Tibial nerve (tissue), 4 donors: ENCODE data around the gene SIVA1. TPM values are rescaled to one million over a fixed set of nuclear protein-coding genes. Genes with fewer than 3 reads are reported as not detected.
A peak's percentile ranks its signal among the peaks of the same experiment; 100 is the strongest.

Source experiments
- DNase-seq, 2 donors: peaks; one replicate each; pipeline ENCODE4 v3.0.0-alpha.2; 2019; ENCODE audit warnings: low spot score in 2 of 2
- H3K27ac ChIP-seq, 4 donors: fragments of 200-600 bp; sonication (generic) in 3 of 4; one replicate each; pipeline ENCODE4 v1.5.1; 2017 to 2019; ENCODE audit warnings: mild to moderate bottlenecking in 1 of 4
- H3K27me3 ChIP-seq, 2 donors: fragments of 200-600 bp; sonication (generic) in 1 of 2; one replicate each; pipeline versions ENCODE4 v1.5.1 to v1.6.0; 2017 to 2019
- H3K36me3 ChIP-seq, 3 donors: fragments of 200-600 bp; sonication (generic); one replicate each; pipeline ENCODE4 v1.5.1; 2018 to 2019
- H3K4me1 ChIP-seq, 4 donors: fragments of 200-600 bp; sonication (generic) in 3 of 4; one replicate each; pipeline ENCODE4 v1.5.1; 2017 to 2019
- H3K4me3 ChIP-seq, 4 donors: fragments of 200-600 bp; sonication (generic) in 3 of 4; one replicate each; pipeline ENCODE4 v1.5.1; 2017 to 2019; ENCODE audit warnings: mild to moderate bottlenecking in 1 of 4, moderate library complexity in 1 of 4
- H3K9me3 ChIP-seq, 4 donors: fragments of 200-600 bp; sonication (generic) in 3 of 4; one replicate each; pipeline ENCODE4 v1.5.1; 2017 to 2019
- EP300 ChIP-seq, 2 donors: sonication (generic); formaldehyde crosslinking; IDR thresholded peaks; one replicate each; pipeline ENCODE4 v1.6.1; 2017; ENCODE audit warnings: antibody characterized with exemption in 2 of 2, mild to moderate bottlenecking in 1 of 2
- POLR2A ChIP-seq, 2 donors: fragments of 450-650 bp; IDR thresholded peaks; one replicate each; pipeline ENCODE4 v1.6.1; 2017; ENCODE audit warnings: antibody characterized with exemption in 2 of 2, mild to moderate bottlenecking in 2 of 2, moderate library complexity in 2 of 2
- WGBS, 2 donors: methylation state at CpG; one replicate each; pipeline ENCODE4 v1.1.5; 2018; 5-methylcytosine and 5-hydroxymethylcytosine counted together
- total RNA-seq, 4 donors: library from RNA; depleted of rRNA; stranded (reverse); fragments of >200 nt; gene quantifications; one replicate each; pipeline ENCODE4 v1.1.0, GENCODE V29; 2016
- TF ChIP-seq, protein P1 (sequence below), 5 experiments: fragments of 200-600 bp in 3 of 5; fragments of 450-650 bp in 2 of 5; sonication (generic) in 3 of 5; IDR thresholded peaks; one replicate each; pipeline ENCODE4 v1.5.1; 2016 to 2019; ENCODE audit warnings: antibody characterized with exemption in 5 of 5, mild to moderate bottlenecking in 3 of 5, moderate library complexity in 2 of 5

SIVA1 gene
- total RNA-seq, 4 donors from 2014 or later, result 260 to 422 (median 378) TPM

- Histone ChIP-seq H3K27ac (peak overlapping the region in 3 of 4 donors; percentile 37 to 62 (median 50)), H3K4me1 (peaks cover 0 to 18% (median 7%) of the 10 kb centered on the region in 4 donors), H3K4me3 (no peak overlapping the region), H3K9me3 (peaks cover 0 to 6% (median 0%) of the 10 kb centered on the region in 4 donors), H3K27me3 (no peaks in the 10 kb centered on the region), H3K36me3 (peaks cover 0 to 42% (median 0%) of the 10 kb centered on the region in 3 donors)
- 24 to 25% methylated on average over 10 to 15 of the region's 25 CpGs for WGBS, 2 donors
- TF ChIP-seq, protein P1, sequence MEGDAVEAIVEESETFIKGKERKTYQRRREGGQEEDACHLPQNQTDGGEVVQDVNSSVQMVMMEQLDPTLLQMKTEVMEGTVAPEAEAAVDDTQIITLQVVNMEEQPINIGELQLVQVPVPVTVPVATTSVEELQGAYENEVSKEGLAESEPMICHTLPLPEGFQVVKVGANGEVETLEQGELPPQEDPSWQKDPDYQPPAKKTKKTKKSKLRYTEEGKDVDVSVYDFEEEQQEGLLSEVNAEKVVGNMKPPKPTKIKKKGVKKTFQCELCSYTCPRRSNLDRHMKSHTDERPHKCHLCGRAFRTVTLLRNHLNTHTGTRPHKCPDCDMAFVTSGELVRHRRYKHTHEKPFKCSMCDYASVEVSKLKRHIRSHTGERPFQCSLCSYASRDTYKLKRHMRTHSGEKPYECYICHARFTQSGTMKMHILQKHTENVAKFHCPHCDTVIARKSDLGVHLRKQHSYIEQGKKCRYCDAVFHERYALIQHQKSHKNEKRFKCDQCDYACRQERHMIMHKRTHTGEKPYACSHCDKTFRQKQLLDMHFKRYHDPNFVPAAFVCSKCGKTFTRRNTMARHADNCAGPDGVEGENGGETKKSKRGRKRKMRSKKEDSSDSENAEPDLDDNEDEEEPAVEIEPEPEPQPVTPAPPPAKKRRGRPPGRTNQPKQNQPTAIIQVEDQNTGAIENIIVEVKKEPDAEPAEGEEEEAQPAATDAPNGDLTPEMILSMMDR (IDR thresholded peaks at IDR 0.05), result peak; percentile 90 to 97 (median 92)
- no peak for TF ChIP-seq POLR2A (IDR thresholded peaks at IDR 0.05)
- peak in 1 of 2 donors; percentile 4 for TF ChIP-seq EP300 (IDR thresholded peaks at IDR 0.05)
- DNase-seq, result peak; percentile 91 to 96
Observed at GRCh38 chr14:104768437-104769323, 15.7 kb downstream of the SIVA1 start.

- DNase-seq, result no peak
- TF ChIP-seq, protein P1 (IDR thresholded peaks at IDR 0.05), result no peak
- no peak for TF ChIP-seq POLR2A (IDR thresholded peaks at IDR 0.05)
- TF ChIP-seq EP300 (IDR thresholded peaks at IDR 0.05), result no peak
- WGBS, 2 donors, result 64 to 65% methylated on average over 18 of the region's 18 CpGs
- Histone ChIP-seq H3K9me3 (peaks cover 0 to 6% (median 0%) of the 10 kb centered on the region in 4 donors), H3K27ac (peak overlapping the region in 2 of 4 donors; percentile 37 to 62), H3K36me3 (peaks cover 0 to 50% (median 0%) of the 10 kb centered on the region in 3 donors), H3K27me3 (no peaks in the 10 kb centered on the region), H3K4me3 (no peak overlapping the region), H3K4me1 (peaks cover 0 to 18% (median 7%) of the 10 kb centered on the region in 4 donors)
Observed at GRCh38 chr14:104769324-104770071, 16.6 kb downstream of the SIVA1 start.

DNA sequence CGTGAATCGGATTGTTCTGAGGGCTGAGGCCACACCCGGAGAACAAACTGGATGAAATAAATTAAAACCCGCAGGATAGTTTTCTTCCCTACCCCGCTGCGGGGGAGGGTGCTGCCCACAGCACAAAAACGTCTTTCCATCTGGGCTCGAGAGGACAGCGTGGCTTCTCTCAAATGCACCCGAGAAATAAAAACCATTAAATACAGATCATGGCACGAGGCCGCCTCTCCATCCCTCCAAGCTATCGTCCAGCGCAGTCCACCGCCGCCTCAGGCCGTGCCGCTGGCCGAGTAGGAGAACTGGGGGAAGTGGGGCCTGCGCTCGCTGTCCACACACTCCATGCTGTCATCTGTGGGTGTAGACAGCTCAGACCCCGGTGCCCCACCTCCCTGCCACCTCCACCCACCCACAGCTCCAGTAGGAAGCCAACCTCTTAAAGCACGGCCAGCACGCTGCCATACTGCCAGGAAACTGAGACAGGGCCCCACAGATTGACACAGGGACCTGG, 17.2 kb downstream of the SIVA1 start:
- TF ChIP-seq POLR2A (IDR thresholded peaks at IDR 0.05) (no peak), EP300 (IDR thresholded peaks at IDR 0.05) (no peak)
- TF ChIP-seq, protein P1 (IDR thresholded peaks at IDR 0.05), result no peak
- Histone ChIP-seq H3K9me3 (peaks cover 0 to 6% (median 0%) of the 10 kb centered on the region in 4 donors), H3K4me3 (no peak overlapping the region), H3K4me1 (peaks cover 0 to 18% (median 7%) of the 10 kb centered on the region in 4 donors), H3K27me3 (no peaks in the 10 kb centered on the region), H3K27ac (peak overlapping the region in 1 of 4 donors; percentile 62), H3K36me3 (peaks cover 0 to 57% (median 0%) of the 10 kb centered on the region in 3 donors)
- WGBS, 2 donors, result 68 to 77% methylated on average over 19 to 24 of the region's 24 CpGs
- no peak for DNase-seq

DNA sequence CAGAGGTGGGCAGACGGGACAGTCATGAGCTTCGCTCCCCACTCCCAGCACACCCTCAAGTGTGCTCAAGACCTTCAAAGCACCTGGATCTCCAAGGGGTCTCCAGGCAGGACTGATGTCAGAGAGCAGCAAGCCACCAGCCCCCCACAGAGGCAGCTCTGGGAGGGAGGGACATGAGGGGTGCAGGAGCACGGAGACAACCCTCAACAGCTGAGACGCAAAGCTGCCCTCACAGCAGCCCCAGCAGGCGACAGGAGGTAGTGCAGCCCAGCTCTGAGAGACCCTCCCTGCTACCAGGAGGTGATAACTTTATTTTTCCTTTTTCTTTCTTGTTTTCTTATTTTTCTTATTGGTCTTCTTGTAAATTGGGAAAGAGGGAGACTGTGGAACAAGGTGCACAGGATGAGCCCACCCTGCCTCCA, 17.9 kb downstream of the SIVA1 start:
- Histone ChIP-seq H3K27me3 (no peaks in the 10 kb centered on the region), H3K4me3 (no peak overlapping the region), H3K27ac (no peak overlapping the region), H3K9me3 (peaks cover 0 to 6% (median 0%) of the 10 kb centered on the region in 4 donors), H3K4me1 (peaks cover 0 to 18% (median 7%) of the 10 kb centered on the region in 4 donors), H3K36me3 (peaks cover 0 to 64% (median 0%) of the 10 kb centered on the region in 3 donors)
- 86 to 90% methylated on average over 5 of the region's 5 CpGs for WGBS, 2 donors
- TF ChIP-seq, protein P1 (IDR thresholded peaks at IDR 0.05), result peak in 4 of 5 experiments; percentile 10 to 40 (median 28)
- TF ChIP-seq EP300 (IDR thresholded peaks at IDR 0.05) (no peak), POLR2A (IDR thresholded peaks at IDR 0.05) (no peak)
- no peak for DNase-seq
